ENCODE measurements around the gene DEFB131A.
"Not testable (repeated sequence)": the region's sequence is repeated elsewhere in the genome, so short reads cannot be mapped to it uniquely, and the experiment has no call there.

DNA sequence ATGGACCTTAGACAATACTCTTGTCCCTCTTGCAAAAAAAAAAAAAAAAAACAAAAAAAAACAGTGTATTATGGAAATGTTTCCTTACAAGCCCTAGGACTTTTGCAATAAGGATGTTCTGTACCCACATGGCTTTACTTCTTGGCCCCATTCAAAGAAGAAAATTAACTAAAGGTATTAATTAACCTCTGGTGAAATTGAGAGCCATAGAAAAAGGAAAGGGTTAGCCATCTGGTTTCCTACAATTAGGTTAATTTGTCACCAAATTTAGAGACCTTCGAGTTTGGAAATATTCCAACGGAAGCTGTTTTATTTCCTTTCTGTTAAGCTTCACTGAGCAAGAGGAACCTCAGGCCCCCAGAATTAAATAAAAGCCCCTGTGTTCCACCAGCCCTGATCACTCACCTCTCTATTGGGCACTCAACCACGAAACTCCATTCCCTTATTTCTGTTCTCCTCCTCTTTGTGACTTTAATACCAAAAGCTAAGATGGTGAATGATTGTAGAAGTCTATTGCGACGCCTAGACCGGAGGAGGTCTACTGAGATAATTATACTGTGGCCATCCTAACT, 22.2 kb upstream of the DEFB131A start:
- TF ChIP-seq, protein P1, sequence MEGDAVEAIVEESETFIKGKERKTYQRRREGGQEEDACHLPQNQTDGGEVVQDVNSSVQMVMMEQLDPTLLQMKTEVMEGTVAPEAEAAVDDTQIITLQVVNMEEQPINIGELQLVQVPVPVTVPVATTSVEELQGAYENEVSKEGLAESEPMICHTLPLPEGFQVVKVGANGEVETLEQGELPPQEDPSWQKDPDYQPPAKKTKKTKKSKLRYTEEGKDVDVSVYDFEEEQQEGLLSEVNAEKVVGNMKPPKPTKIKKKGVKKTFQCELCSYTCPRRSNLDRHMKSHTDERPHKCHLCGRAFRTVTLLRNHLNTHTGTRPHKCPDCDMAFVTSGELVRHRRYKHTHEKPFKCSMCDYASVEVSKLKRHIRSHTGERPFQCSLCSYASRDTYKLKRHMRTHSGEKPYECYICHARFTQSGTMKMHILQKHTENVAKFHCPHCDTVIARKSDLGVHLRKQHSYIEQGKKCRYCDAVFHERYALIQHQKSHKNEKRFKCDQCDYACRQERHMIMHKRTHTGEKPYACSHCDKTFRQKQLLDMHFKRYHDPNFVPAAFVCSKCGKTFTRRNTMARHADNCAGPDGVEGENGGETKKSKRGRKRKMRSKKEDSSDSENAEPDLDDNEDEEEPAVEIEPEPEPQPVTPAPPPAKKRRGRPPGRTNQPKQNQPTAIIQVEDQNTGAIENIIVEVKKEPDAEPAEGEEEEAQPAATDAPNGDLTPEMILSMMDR (IDR thresholded peaks at IDR 0.05): not testable (repeated sequence)
- TF ChIP-seq POLR2A (IDR thresholded peaks at IDR 0.05): not testable (repeated sequence)

All from esophagus squamous epithelium (tissue), 4 donors.